ENCODE measurements around the gene CFTR.
A peak's percentile ranks its signal among the peaks of the same experiment; 100 is the strongest.

The CFTR gene

GRCh38 chr7:117590191-117590590, 110.4 kb downstream of the CFTR start:
- DNase-seq (ENCODE audit: low spot score): no peak

DNA sequence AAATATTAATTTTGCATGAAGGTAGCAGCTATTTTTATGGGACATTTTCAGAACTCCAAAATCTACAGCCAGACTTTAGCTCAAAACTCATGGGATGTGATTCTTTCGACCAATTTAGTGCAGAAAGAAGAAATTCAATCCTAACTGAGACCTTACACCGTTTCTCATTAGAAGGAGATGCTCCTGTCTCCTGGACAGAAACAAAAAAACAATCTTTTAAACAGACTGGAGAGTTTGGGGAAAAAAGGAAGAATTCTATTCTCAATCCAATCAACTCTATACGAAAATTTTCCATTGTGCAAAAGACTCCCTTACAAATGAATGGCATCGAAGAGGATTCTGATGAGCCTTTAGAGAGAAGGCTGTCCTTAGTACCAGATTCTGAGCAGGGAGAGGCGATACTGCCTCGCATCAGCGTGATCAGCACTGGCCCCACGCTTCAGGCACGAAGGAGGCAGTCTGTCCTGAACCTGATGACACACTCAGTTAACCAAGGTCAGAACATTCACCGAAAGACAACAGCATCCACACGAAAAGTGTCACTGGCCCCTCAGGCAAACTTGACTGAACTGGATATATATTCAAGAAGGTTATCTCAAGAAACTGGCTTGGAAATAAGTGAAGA, 112.3 kb downstream of the CFTR start:
- no peak for DNase-seq (ENCODE audit: low spot score)

DNA sequence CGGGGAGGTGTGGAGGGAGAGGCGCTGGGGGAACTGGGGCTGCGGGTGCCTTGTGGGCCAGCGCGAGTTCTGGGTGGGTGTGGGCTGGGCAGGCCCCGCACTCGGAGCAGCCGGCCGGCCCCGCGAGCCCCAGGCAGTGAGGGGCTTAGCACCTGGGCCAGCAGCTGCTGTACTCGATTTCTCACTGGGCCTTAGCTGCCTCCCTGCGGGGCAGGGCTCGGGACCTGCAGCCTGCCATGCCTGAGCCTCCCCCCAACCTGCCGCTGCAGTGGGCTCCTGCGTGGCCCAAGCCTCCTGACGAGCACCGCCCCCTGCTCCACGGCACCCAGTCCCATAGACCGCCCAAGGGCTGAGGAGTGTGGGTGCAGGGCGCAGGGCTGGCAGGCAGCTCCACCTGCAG, 116.3 kb downstream of the CFTR start:
- DNase-seq (ENCODE audit: low spot score): no peak

- peak; percentile 14 for DNase-seq (ENCODE audit: low spot score)
Observed at GRCh38 chr7:117597755-117598154, 117.9 kb downstream of the CFTR start.

GRCh38 chr7:117600911-117601310, 121.1 kb downstream of the CFTR start:
- no peak for DNase-seq (ENCODE audit: low spot score)

- DNase-seq (ENCODE audit: low spot score): no peak
Observed at GRCh38 chr7:117603627-117604026, 123.8 kb downstream of the CFTR start.

- DNase-seq (ENCODE audit: low spot score): no peak
Observed at GRCh38 chr7:117605712-117606111, 125.9 kb downstream of the CFTR start.

GRCh38 chr7:117606132-117606531, 126.3 kb downstream of the CFTR start:
- no peak for DNase-seq (ENCODE audit: low spot score)

DNA sequence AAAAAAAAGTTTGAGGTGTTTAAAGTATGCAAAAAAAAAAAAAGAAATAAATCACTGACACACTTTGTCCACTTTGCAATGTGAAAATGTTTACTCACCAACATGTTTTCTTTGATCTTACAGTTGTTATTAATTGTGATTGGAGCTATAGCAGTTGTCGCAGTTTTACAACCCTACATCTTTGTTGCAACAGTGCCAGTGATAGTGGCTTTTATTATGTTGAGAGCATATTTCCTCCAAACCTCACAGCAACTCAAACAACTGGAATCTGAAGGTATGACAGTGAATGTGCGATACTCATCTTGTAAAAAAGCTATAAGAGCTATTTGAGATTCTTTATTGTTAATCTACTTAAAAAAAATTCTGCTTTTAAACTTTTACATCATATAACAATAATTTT, 130.6 kb downstream of the CFTR start:
- no peak for DNase-seq (ENCODE audit: low spot score)

DNA sequence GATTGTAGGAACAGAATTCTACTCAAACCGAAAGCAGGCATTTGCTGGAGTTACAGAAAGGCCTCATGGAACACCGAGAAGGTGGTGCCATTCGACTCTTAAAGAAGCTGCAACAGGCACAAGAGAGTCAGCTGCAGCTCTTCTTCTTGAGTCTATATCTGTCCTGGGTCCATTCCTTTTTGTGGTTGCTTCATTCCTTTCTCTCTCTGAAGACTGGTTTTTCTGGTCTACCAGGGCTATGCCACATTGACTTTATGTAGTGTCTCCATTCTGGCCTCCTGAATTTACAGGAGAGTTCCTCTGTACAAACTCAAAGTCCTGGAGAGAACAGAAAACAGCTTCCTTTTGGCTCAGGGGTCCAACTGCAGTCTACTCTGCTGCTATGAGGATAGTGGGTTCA, 132.8 kb downstream of the CFTR start:
- no peak for DNase-seq (ENCODE audit: low spot score)

- no peak for DNase-seq (ENCODE audit: low spot score)
Observed at GRCh38 chr7:117616694-117617093, 136.9 kb downstream of the CFTR start.

DNA sequence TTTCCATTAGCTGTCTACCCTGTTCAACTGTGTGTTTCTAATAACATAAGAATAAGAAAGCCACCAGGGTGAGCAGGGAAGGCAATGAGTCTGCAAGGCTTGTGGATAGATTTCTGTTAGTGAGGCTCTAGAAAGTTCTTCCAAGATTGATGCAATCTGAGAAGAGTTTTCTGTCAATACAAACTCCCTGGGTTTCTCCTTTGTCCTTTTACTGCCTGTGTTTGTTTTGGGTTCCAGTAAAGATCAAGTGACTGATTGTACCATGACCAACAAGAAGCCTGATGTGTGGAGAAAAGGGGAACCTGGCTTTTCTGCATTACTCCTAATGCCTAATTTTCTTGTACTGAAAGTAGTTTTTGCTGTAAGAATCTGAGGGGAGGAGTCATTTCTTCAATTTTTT, 139.9 kb downstream of the CFTR start:
- DNase-seq (ENCODE audit: low spot score): no peak

- no peak for DNase-seq (ENCODE audit: low spot score)
Observed at GRCh38 chr7:117621075-117621618, 141.3 kb downstream of the CFTR start.

DNA sequence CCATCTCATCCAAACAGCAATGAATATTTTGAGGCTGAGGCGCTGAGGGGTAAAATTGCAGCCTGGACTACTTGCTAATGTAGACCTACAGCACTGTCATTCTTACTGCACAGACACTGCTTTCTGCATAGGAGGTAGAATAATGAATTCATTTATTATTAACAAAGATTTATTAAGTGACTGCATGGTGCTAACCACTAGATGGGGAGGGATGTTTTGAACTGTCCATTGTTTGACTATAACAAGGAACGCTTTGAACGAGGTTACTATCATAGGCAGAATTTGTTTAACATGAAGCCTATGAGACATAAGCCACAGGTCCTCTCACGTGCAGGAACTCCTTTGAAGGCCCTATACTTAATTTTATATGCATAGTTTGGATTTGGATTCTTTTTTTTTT, 143.8 kb downstream of the CFTR start:
- no peak for DNase-seq (ENCODE audit: low spot score)

GRCh38 chr7:117630501-117630900, 150.7 kb downstream of the CFTR start:
- no peak for DNase-seq (ENCODE audit: low spot score)

- DNase-seq (ENCODE audit: low spot score): no peak
Observed at GRCh38 chr7:117630907-117631564, 151.2 kb downstream of the CFTR start.

GRCh38 chr7:117631652-117632051, 151.8 kb downstream of the CFTR start:
- no peak for DNase-seq (ENCODE audit: low spot score)

GRCh38 chr7:117637937-117638336, 158.1 kb downstream of the CFTR start:
- DNase-seq (ENCODE audit: low spot score): no peak

- no peak for DNase-seq (ENCODE audit: low spot score)
Observed at GRCh38 chr7:117639966-117640365, 160.1 kb downstream of the CFTR start.

GRCh38 chr7:117640465-117640864, 160.6 kb downstream of the CFTR start:
- DNase-seq (ENCODE audit: low spot score): no peak

- no peak for DNase-seq (ENCODE audit: low spot score)
Observed at GRCh38 chr7:117645481-117646165, 165.8 kb downstream of the CFTR start.

DNA sequence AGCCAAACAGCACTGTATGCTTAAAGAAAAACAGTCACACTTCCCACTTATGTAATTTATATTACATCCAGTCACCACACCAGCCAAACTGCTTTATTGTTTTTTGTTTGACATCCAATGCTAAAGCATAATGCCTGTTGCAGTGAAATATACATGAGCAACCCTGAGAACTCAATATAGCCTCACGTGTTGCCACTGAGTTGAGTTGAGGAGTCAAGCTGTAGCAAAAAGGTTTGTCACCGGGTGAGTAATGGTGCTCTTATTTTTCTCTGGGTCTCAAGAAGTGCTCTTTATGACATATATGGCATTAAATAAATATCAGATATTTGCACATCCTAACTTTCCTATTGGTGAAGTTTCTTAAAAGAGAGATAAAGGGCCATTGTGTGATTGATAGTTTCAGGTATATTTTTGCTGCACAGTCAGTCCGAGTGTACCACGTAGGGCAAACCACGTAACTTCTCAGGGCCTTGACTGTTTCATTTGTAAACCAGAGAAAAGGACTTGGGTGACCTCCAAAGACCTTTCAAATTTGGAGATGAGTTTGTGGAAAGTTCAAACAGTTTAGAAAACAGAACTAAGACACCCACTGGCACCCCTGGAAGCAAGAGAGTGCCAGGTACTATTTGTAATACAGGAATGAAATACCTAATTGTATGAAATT, 168.5 kb downstream of the CFTR start:
- no peak for DNase-seq (ENCODE audit: low spot score)

All from iPS-NIHi11 (cell line).